CD14-positive monocyte (primary cell): ENCODE results near the gene SLC10A4. TPM values are rescaled to one million over a fixed set of nuclear protein-coding genes. Genes with fewer than 3 reads are reported as not detected.

Experiments
- DNase-seq, 3 donors: peaks; one replicate each; pipeline ENCODE4 v3.0.0-alpha.2; 2011 to 2022
- H2AFZ ChIP-seq: 2 replicates; pipeline ENCODE4 v1.6.0; 2012; ENCODE audit warnings: mild to moderate bottlenecking, low read depth, low read length, inconsistent platforms; ENCODE audit not compliant: insufficient read depth, poor library complexity, severe bottlenecking
- H3K27ac ChIP-seq, 2 donors: 1 replicate in 1 of 2; 2 replicates in 1 of 2; pipeline ENCODE4 v1.5.1; 2012 to 2013; ENCODE audit warnings: low read length in 2 of 2, control low read depth in 1 of 2, inconsistent platforms in 1 of 2, low read depth in 1 of 2, mild to moderate bottlenecking in 1 of 2
- H3K27me3 ChIP-seq, 2 donors: one replicate each; pipeline versions ENCODE4 v1.6.0 to v1.6.1; 2011 to 2013; ENCODE audit warnings: low read length in 2 of 2; ENCODE audit not compliant: control insufficient read depth in 2 of 2, insufficient read depth in 2 of 2
- H3K36me3 ChIP-seq, 2 donors: replicated peaks in 1 of 2; 1 replicate in 1 of 2; 2 replicates in 1 of 2; pipeline versions ENCODE4 v1.5.1 to v1.6.1; 2012 to 2013; ENCODE audit warnings: low read length in 2 of 2, control low read depth in 1 of 2, inconsistent platforms in 1 of 2, mild to moderate bottlenecking in 1 of 2; ENCODE audit not compliant: insufficient read depth in 2 of 2, control insufficient read depth in 1 of 2
- H3K4me1 ChIP-seq, 2 donors: 1 replicate in 1 of 2; 2 replicates in 1 of 2; pipeline versions ENCODE4 v1.5.1 to v1.6.1; 2012 to 2013; ENCODE audit warnings: low read length in 2 of 2, control low read depth in 1 of 2, inconsistent platforms in 1 of 2, mild to moderate bottlenecking in 1 of 2, moderate library complexity in 1 of 2; ENCODE audit not compliant: insufficient read depth in 2 of 2, control insufficient read depth in 1 of 2
- H3K4me2 ChIP-seq: replicated peaks from 2 replicates; pipeline ENCODE3; 2012; ENCODE audit warnings: low read length, moderate library complexity, mild to moderate bottlenecking; ENCODE audit not compliant: poor library complexity, severe bottlenecking; ENCODE audit errors: extremely low read depth
- H3K4me3 ChIP-seq, 3 experiments: fragments of 200-600 bp in 1 of 3; sonication (generic) in 1 of 3; replicated peaks in 1 of 3; 1 replicate in 2 of 3; 2 replicates in 1 of 3; pipeline ENCODE4 v1.5.1; 2011 to 2013; ENCODE audit warnings: low read length in 3 of 3, mild to moderate bottlenecking in 3 of 3, control low read depth in 2 of 3, low read depth in 2 of 3, inconsistent platforms in 1 of 3, moderate library complexity in 1 of 3
- H3K79me2 ChIP-seq: 2 replicates; pipeline ENCODE4 v1.6.0; 2012; ENCODE audit warnings: mild to moderate bottlenecking, control low read depth, inconsistent platforms, low read length, moderate library complexity; ENCODE audit not compliant: insufficient read depth
- H3K9ac ChIP-seq: 2 replicates; pipeline ENCODE4 v1.6.0; 2017; ENCODE audit warnings: low read length, mild to moderate bottlenecking; ENCODE audit not compliant: insufficient read depth, poor library complexity, severe bottlenecking
- H3K9me3 ChIP-seq, 2 donors: replicated peaks in 1 of 2; 1 replicate in 1 of 2; 2 replicates in 1 of 2; pipeline versions ENCODE4 v1.5.1 to v1.6.1; 2012 to 2013; ENCODE audit warnings: low read length in 2 of 2, control low read depth in 1 of 2; ENCODE audit not compliant: control insufficient read depth in 1 of 2, insufficient read depth in 1 of 2
- H4K20me1 ChIP-seq: 2 replicates; pipeline ENCODE4 v1.6.0; 2012; ENCODE audit warnings: mild to moderate bottlenecking, low read length, control low read depth, moderate library complexity; ENCODE audit not compliant: insufficient read depth
- H3K27ac Mint-ChIP-seq, 7 donors: one replicate each; pipeline ENCODE4 v1.8.0; 2020; ENCODE audit warnings: mild to moderate bottlenecking in 7 of 7, mixed read lengths in 7 of 7, moderate library complexity in 6 of 7, inconsistent platforms in 2 of 7
- H3K27me3 Mint-ChIP-seq, 3 donors: one replicate each; pipeline ENCODE4 v1.8.0; 2021 to 2022; ENCODE audit warnings: low read depth in 3 of 3, mild to moderate bottlenecking in 3 of 3, mixed read lengths in 3 of 3, moderate library complexity in 3 of 3, inconsistent platforms in 1 of 3
- H3K36me3 Mint-ChIP-seq, 2 donors: one replicate each; pipeline ENCODE4 v1.8.0; 2020; ENCODE audit warnings: mixed read lengths in 2 of 2, inconsistent platforms in 1 of 2, mild to moderate bottlenecking in 1 of 2
- H3K4me1 Mint-ChIP-seq: one replicate; pipeline ENCODE4 v1.8.0; 2020; ENCODE audit warnings: mild to moderate bottlenecking, mixed read lengths
- H3K4me3 Mint-ChIP-seq, 2 donors: one replicate each; pipeline ENCODE4 v1.8.0; 2020; ENCODE audit warnings: mild to moderate bottlenecking in 2 of 2, mixed read lengths in 2 of 2, moderate library complexity in 1 of 2
- H3K9me3 Mint-ChIP-seq, 7 donors: one replicate each; pipeline ENCODE4 v1.8.0; 2020 to 2022; ENCODE audit warnings: mixed read lengths in 7 of 7, mild to moderate bottlenecking in 6 of 7, moderate library complexity in 6 of 7, inconsistent platforms in 2 of 7
- CTCF ChIP-seq: fragments of 200-600 bp; IDR thresholded peaks from one replicate; pipeline ENCODE4 v1.8.0; 2022; ENCODE audit warnings: antibody characterized with exemption, mild to moderate bottlenecking
- WGBS: methylation state at CpG from one replicate; pipeline ENCODE4 v1.1.5; 2013; ENCODE audit warnings: missing lambda C conversion rate; ENCODE audit not compliant: insufficient coverage; 5-methylcytosine and 5-hydroxymethylcytosine counted together
- intact Hi-C, 2 donors: fragments of 100-400 bp; cut with micrococcal nuclease; formaldehyde crosslinking; loops; one replicate each; pipeline versions ENCODE4 v1.15.0 to v1.15.1; 2023
- polyA plus RNA-seq, 3 donors: library from polyadenylated mRNA; depleted of rRNA in 1 of 3; unstranded in 2 of 3; stranded (reverse) in 1 of 3; fragments of 300-500 nt in 2 of 3; fragments of >200 nt in 1 of 3; fragmentation: Illumina TruSeq in 2 of 3; gene quantifications; 1 replicate in 2 of 3; 2 replicates in 1 of 3; pipeline ENCODE4 v1.2.3, GENCODE V29; 2012 to 2021

The SLC10A4 gene
- polyA plus RNA-seq, 3 donors, result not detected

- no peak overlapping the region for H3K4me2 ChIP-seq
- no peak overlapping the region for H2AFZ ChIP-seq
- no peaks in the 10 kb centered on the region for H3K4me1 ChIP-seq
- no CpG with 5 or more reads among the region's 2 CpGs for WGBS
- H4K20me1 ChIP-seq, result no peaks in the 10 kb centered on the region
- H3K27me3 ChIP-seq, result no peaks in the 10 kb centered on the region
- no peak for DNase-seq
- H3K4me3 ChIP-seq, result no peak overlapping the region
- H3K79me2 ChIP-seq, result no peaks in the 10 kb centered on the region
- H3K9me3 Mint-ChIP-seq, result no peaks in the 10 kb centered on the region
- no peak overlapping the region for H3K4me3 Mint-ChIP-seq
- no peak for TF ChIP-seq CTCF
- H3K36me3 ChIP-seq, result peaks cover 84 to 97% of the 10 kb centered on the region in 2 donors
- H3K9me3 ChIP-seq, result no peaks in the 10 kb centered on the region
- no peaks in the 10 kb centered on the region for H3K4me1 Mint-ChIP-seq
- intact Hi-C loops, result no loop called here
- peaks cover 62 to 64% of the 10 kb centered on the region in 2 donors for H3K36me3 Mint-ChIP-seq
- H3K27me3 Mint-ChIP-seq, result peaks cover 0 to 1% (median 0%) of the 10 kb centered on the region in 3 donors
- H3K9ac ChIP-seq, result no peak overlapping the region
- no peak overlapping the region for H3K27ac ChIP-seq
- no peak overlapping the region for H3K27ac Mint-ChIP-seq
These were observed 23.6 kb downstream of the SLC10A4 start for GRCh38 chr4:48506716-48507115.

GRCh38 chr4:48509543-48509942 is 26.4 kb downstream of the SLC10A4 start:
- Histone ChIP-seq H3K9ac (no peak overlapping the region), H3K79me2 (no peaks in the 10 kb centered on the region), H3K4me2 (no peak overlapping the region), H4K20me1 (no peaks in the 10 kb centered on the region), H3K4me1 (no peaks in the 10 kb centered on the region), H3K27ac (no peak overlapping the region), H3K9me3 (no peaks in the 10 kb centered on the region), H2AFZ (no peak overlapping the region), H3K4me3 (no peak overlapping the region), H3K27me3 (no peaks in the 10 kb centered on the region), H3K36me3 (peaks cover 95 to 98% of the 10 kb centered on the region in 2 donors)
- Mint-ChIP-seq H3K4me1 (no peaks in the 10 kb centered on the region), H3K27me3 (peaks cover 0 to 1% (median 0%) of the 10 kb centered on the region in 3 donors), H3K27ac (no peak overlapping the region), H3K4me3 (no peak overlapping the region), H3K36me3 (peaks cover 62 to 71% of the 10 kb centered on the region in 2 donors), H3K9me3 (no peaks in the 10 kb centered on the region)
- DNase-seq, result no peak
- no peak for TF ChIP-seq CTCF
- intact Hi-C loops, result no loop called here
